SK-N-MC (cell line): ENCODE data around the gene SP4.

ENCODE experiments used
- EZH2 ChIP-seq: fragments of 200-600 bp; sonication (generic); IDR thresholded peaks from one replicate; pipeline ENCODE4 v1.6.1; 2017; ENCODE audit warnings: antibody characterized with exemption
- POLR2AphosphoS5 ChIP-seq: IDR thresholded peaks from 2 replicates; pipeline ENCODE4 v1.6.1; 2012; ENCODE audit warnings: mild to moderate bottlenecking, low read depth, low read length, borderline replicate concordance

- TF ChIP-seq POLR2AphosphoS5 (no peak), EZH2 (no peak)
These were observed 76.1 kb downstream of the SP4 start for GRCh38 chr7:21504021-21504420.
